GM23248 (cell line): ENCODE measurements around the gene RAPGEF4. TPM values are rescaled to one million over a fixed set of nuclear protein-coding genes. Genes with fewer than 3 reads are reported as not detected.

Source experiments
- DNase-seq: peaks from one replicate; pipeline ENCODE4 v3.0.0-alpha.2; 2015
- H2AFZ ChIP-seq: fragments of 200-600 bp; sonication (generic); 2 replicates; pipeline ENCODE4 v1.6.1; 2016; ENCODE audit warnings: antibody characterized with exemption
- H3F3A ChIP-seq: fragments of 200-600 bp; sonication (generic); 2 replicates; pipeline ENCODE4 v1.6.1; 2016; ENCODE audit warnings: mild to moderate bottlenecking, antibody characterized with exemption, mixed run types; ENCODE audit not compliant: insufficient read depth
- H3K27ac ChIP-seq: fragments of 200-600 bp; sonication (generic); 2 replicates; pipeline ENCODE4 v1.5.1; 2016; ENCODE audit warnings: mild to moderate bottlenecking
- H3K27me3 ChIP-seq: fragments of 200-600 bp; sonication (generic); replicated peaks from 2 replicates; pipeline ENCODE4 v1.6.1; 2016; ENCODE audit warnings: mild to moderate bottlenecking; ENCODE audit not compliant: insufficient read depth
- H3K36me3 ChIP-seq: fragments of 200-600 bp; sonication (generic); 2 replicates; pipeline ENCODE4 v1.6.1; 2016; ENCODE audit warnings: low read depth, mild to moderate bottlenecking
- H3K4me1 ChIP-seq: fragments of 200-600 bp; sonication (generic); 2 replicates; pipeline ENCODE4 v1.6.1; 2016; ENCODE audit warnings: mild to moderate bottlenecking; ENCODE audit not compliant: insufficient read depth
- H3K4me2 ChIP-seq: fragments of 200-600 bp; sonication (generic); one replicate; pipeline ENCODE4 v1.6.1; 2016; ENCODE audit warnings: mild to moderate bottlenecking; ENCODE audit not compliant: unreplicated experiment
- H3K4me3 ChIP-seq: fragments of 200-600 bp; sonication (generic); 2 replicates; pipeline ENCODE4 v1.5.1; 2016; ENCODE audit warnings: mild to moderate bottlenecking
- H3K79me2 ChIP-seq: fragments of 200-600 bp; sonication (generic); 2 replicates; pipeline ENCODE4 v1.6.1; 2016; ENCODE audit warnings: mild to moderate bottlenecking; ENCODE audit not compliant: insufficient read depth
- H3K9ac ChIP-seq: fragments of 200-600 bp; sonication (generic); 2 replicates; pipeline ENCODE4 v1.6.1; 2016; ENCODE audit warnings: mild to moderate bottlenecking
- H3K9me2 ChIP-seq: fragments of 200-600 bp; sonication (generic); 2 replicates; pipeline ENCODE4 v1.6.1; 2016; ENCODE audit warnings: mixed run types, mild to moderate bottlenecking, moderate library complexity; ENCODE audit not compliant: insufficient read depth
- H3K9me3 ChIP-seq: fragments of 200-600 bp; sonication (generic); one replicate; pipeline ENCODE4 v1.6.1; 2017; ENCODE audit warnings: low read depth
- H4K20me1 ChIP-seq: fragments of 200-600 bp; sonication (generic); 2 replicates; pipeline ENCODE4 v1.6.0; 2016; ENCODE audit not compliant: insufficient read depth
- EZH2 ChIP-seq: fragments of 200-600 bp; sonication (generic); IDR thresholded peaks from 2 replicates; pipeline ENCODE4 v1.6.1; 2018; ENCODE audit warnings: antibody characterized with exemption, mild to moderate bottlenecking; ENCODE audit not compliant: insufficient read depth, poor library complexity, severe bottlenecking
- EZH2phosphoT487 ChIP-seq: fragments of 200-600 bp; sonication (generic); IDR thresholded peaks from 2 replicates; pipeline ENCODE4 v1.6.1; 2018; ENCODE audit warnings: antibody characterized with exemption, moderate library complexity, mild to moderate bottlenecking, low read depth; ENCODE audit not compliant: insufficient read depth
- WGBS, 2 experiments: methylation state at CpG; one replicate each; pipeline ENCODE4 v1.1.6; 2015 to 2017; ENCODE audit warnings: low lambda C conversion rate in 2 of 2, low coverage in 1 of 2; ENCODE audit errors: missing lambda C conversion rate in 2 of 2; 5-methylcytosine and 5-hydroxymethylcytosine counted together
- in situ Hi-C: fragments of 300-500 bp; cut with MboI; formaldehyde crosslinking; loops from 2 replicates; pipeline ENCODE4 v1.15.0; 2020
- polyA plus RNA-seq: library from polyadenylated mRNA; unstranded; fragments of >200 nt; fragmentation: Nextera tagmentation; extraction: Ambion mirVana; gene quantifications from 2 replicates; pipeline ENCODE4 v1.2.1, GENCODE V29; 2016
- total RNA-seq: library from RNA; depleted of rRNA; stranded (reverse); fragments of >200 nt; shearing (Covaris generic); gene quantifications from 2 replicates; pipeline ENCODE4 v1.2.3, GENCODE V29; 2014

Gene RAPGEF4
- total and polyA plus RNA-seq, 2 experiments from 2014 or later, result 2.2 TPM; not detected in 1

GRCh38 chr2:172770887-172771286 is 35.2 kb downstream of the RAPGEF4 start:
- Histone ChIP-seq H3K9me2 (no peaks in the 10 kb centered on the region), H4K20me1 (no peaks in the 10 kb centered on the region), H3K4me1 (no peaks in the 10 kb centered on the region), H2AFZ (no peak overlapping the region), H3K27ac (no peak overlapping the region), H3K36me3 (no peaks in the 10 kb centered on the region), H3K9me3 (no peaks in the 10 kb centered on the region), H3K27me3 (no peaks in the 10 kb centered on the region), H3K79me2 (no peaks in the 10 kb centered on the region), H3F3A (no peaks in the 10 kb centered on the region), H3K4me2 (no peak overlapping the region), H3K4me3 (no peak overlapping the region), H3K9ac (no peak overlapping the region)
- in situ Hi-C loops, result no loop called here
- TF ChIP-seq EZH2phosphoT487 (no peak), EZH2 (no peak)
- DNase-seq, result no peak

- in situ Hi-C loops, result no loop called here
- Histone ChIP-seq H3K9ac (no peak overlapping the region), H3K27ac (no peak overlapping the region), H2AFZ (no peak overlapping the region), H3K4me3 (no peak overlapping the region), H3K9me3 (no peaks in the 10 kb centered on the region), H3K4me2 (no peak overlapping the region), H3K79me2 (no peaks in the 10 kb centered on the region), H4K20me1 (no peaks in the 10 kb centered on the region), H3K4me1 (no peaks in the 10 kb centered on the region), H3K27me3 (no peaks in the 10 kb centered on the region), H3K36me3 (no peaks in the 10 kb centered on the region), H3K9me2 (no peaks in the 10 kb centered on the region), H3F3A (no peaks in the 10 kb centered on the region)
- peak; percentile 52 for DNase-seq
- TF ChIP-seq EZH2 (no peak), EZH2phosphoT487 (no peak)
- 57 to 61% methylated on average over 5 of the region's 5 CpGs for WGBS, 2 experiments
Observed at GRCh38 chr2:172772633-172773032, 37.0 kb downstream of the RAPGEF4 start.

GRCh38 chr2:172774302-172774701 is 38.7 kb downstream of the RAPGEF4 start:
- no peak for DNase-seq
- no peak overlapping the region for H3K9ac ChIP-seq
- no peaks in the 10 kb centered on the region for H3K9me3 ChIP-seq
- TF ChIP-seq EZH2, result no peak
- in situ Hi-C loops, result no loop called here
- H3K4me2 ChIP-seq, result no peak overlapping the region
- H3K27ac ChIP-seq, result no peak overlapping the region
- H3K79me2 ChIP-seq, result no peaks in the 10 kb centered on the region
- no peaks in the 10 kb centered on the region for H3K9me2 ChIP-seq
- H2AFZ ChIP-seq, result no peak overlapping the region
- no peaks in the 10 kb centered on the region for H3K27me3 ChIP-seq
- no peaks in the 10 kb centered on the region for H3K4me1 ChIP-seq
- no peaks in the 10 kb centered on the region for H3F3A ChIP-seq
- H3K36me3 ChIP-seq, result no peaks in the 10 kb centered on the region
- H4K20me1 ChIP-seq, result no peaks in the 10 kb centered on the region
- H3K4me3 ChIP-seq, result no peak overlapping the region

- no peaks in the 10 kb centered on the region for H3K9me2 ChIP-seq
- no peaks in the 10 kb centered on the region for H3K9me3 ChIP-seq
- in situ Hi-C loops, result no loop called here
- H3K4me1 ChIP-seq, result no peaks in the 10 kb centered on the region
- no peak overlapping the region for H3K27ac ChIP-seq
- no peak overlapping the region for H3K4me2 ChIP-seq
- no peak overlapping the region for H3K4me3 ChIP-seq
- H3K27me3 ChIP-seq, result no peaks in the 10 kb centered on the region
- no peaks in the 10 kb centered on the region for H3K36me3 ChIP-seq
- no peaks in the 10 kb centered on the region for H3F3A ChIP-seq
- WGBS, 2 experiments, result 39 to 71% methylated on average over 1 of the region's 1 CpG
- no peaks in the 10 kb centered on the region for H3K79me2 ChIP-seq
- no peak overlapping the region for H2AFZ ChIP-seq
- no peak overlapping the region for H3K9ac ChIP-seq
- TF ChIP-seq EZH2phosphoT487 (no peak), EZH2 (no peak)
- no peak for DNase-seq
- no peaks in the 10 kb centered on the region for H4K20me1 ChIP-seq
Observed at GRCh38 chr2:172775319-172775718, 39.7 kb downstream of the RAPGEF4 start.

- H3F3A ChIP-seq, result peaks cover 7% of the 10 kb centered on the region
- H4K20me1 ChIP-seq, result no peaks in the 10 kb centered on the region
- TF ChIP-seq EZH2phosphoT487 (no peak), EZH2 (no peak)
- in situ Hi-C loops, result no loop called here
- H3K4me2 ChIP-seq, result no peak overlapping the region
- H3K9ac ChIP-seq, result no peak overlapping the region
- H3K9me3 ChIP-seq, result no peaks in the 10 kb centered on the region
- no peaks in the 10 kb centered on the region for H3K9me2 ChIP-seq
- no peak for DNase-seq
- no peaks in the 10 kb centered on the region for H3K79me2 ChIP-seq
- no peaks in the 10 kb centered on the region for H3K27me3 ChIP-seq
- H3K36me3 ChIP-seq, result no peaks in the 10 kb centered on the region
- H3K27ac ChIP-seq, result no peak overlapping the region
- no peak overlapping the region for H2AFZ ChIP-seq
- H3K4me1 ChIP-seq, result peaks cover 6% of the 10 kb centered on the region
- 74 to 75% methylated on average over 3 of the region's 3 CpGs for WGBS, 2 experiments
- H3K4me3 ChIP-seq, result no peak overlapping the region
Observed at GRCh38 chr2:172777431-172777830, 41.8 kb downstream of the RAPGEF4 start.
